AG20443 (cell line): ENCODE results near the gene ASTN2.
"Not testable (repeated sequence)": the region's sequence is repeated elsewhere in the genome, so short reads cannot be mapped to it uniquely, and the experiment has no call there.

Source experiments
- DNase-seq: peaks from one replicate; pipeline ENCODE4 v3.0.0; 2012; ENCODE audit warnings: low spot score, mixed read lengths

Gene ASTN2

DNA sequence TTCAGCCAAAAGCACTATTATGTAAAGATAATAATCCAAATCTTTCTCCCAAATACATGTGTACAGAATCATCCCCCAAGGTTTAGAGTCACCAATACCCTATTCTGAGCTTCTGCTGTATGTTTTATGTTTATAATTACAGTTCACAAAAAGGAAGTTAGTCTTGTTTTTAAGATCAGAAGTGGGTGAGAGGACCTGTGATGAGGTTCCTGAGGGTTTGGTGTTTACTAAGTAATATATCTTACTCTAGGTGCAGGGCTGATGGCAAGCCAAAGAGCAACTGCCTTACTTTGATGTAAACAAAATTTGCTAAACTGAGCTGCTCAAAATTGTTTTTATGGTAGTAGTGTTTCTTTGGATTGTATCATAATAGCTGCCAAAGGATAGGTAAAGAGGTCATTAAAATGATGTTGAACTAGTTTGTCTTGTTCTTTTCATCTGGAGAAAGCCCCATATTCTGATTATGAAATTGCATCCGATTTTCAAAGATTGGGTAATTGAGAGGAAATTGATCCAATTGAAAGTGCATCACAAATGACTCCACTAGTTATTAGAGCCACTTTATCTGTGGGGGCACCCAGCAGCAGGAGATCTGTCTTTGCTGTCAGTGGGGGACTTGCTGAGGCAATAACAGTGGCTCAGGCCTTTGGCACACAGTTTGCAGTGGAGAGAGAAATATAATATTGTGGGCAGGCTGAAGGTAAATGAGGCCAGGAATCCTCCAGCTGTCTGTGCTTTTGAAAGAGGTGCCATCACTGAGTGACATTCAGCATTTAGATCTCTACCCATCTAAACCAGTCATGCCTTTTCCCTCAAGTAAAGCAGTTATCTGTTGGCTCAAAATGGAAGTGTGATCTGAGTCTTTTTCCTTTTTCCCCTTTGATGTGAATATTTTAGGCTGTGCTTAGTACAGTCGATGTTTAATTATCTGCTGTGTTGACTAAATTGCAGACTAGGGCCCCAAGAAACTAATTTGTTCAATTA, 713.7 kb downstream of the ASTN2 start:
- no peak for DNase-seq

DNA sequence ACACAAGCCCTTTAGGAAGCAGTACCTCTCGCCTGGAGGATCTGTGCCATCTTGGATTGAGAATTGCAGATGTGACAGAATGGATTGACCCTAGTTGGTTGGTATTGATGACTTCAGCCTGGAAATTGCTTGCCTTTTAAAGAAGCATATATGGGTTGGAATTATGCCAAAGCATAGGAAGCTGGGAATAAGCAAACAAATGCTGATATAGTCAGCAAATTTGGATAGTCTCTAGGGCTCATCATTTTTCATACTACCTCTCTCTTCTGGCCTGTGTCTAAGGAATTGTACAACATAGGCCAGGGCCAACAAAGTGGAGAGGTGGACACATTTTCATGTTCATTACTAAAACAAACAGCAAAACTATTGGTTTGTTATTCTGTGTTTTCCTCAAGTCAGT, 714.6 kb downstream of the ASTN2 start:
- no peak for DNase-seq

DNA sequence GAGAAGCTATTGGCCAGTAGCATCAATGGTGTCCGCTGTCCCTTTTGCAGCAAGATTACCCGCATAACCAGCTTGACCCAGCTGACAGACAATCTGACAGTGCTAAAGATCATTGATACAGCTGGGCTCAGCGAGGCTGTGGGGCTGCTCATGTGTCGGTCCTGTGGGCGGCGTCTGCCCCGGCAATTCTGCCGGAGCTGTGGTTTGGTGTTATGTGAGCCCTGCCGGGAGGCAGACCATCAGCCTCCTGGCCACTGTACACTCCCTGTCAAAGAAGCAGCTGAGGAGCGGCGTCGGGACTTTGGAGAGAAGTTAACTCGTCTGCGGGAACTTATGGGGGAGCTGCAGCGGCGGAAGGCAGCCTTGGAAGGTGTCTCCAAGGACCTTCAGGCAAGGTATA, 717.0 kb downstream of the ASTN2 start:
- DNase-seq, result no peak

DNA sequence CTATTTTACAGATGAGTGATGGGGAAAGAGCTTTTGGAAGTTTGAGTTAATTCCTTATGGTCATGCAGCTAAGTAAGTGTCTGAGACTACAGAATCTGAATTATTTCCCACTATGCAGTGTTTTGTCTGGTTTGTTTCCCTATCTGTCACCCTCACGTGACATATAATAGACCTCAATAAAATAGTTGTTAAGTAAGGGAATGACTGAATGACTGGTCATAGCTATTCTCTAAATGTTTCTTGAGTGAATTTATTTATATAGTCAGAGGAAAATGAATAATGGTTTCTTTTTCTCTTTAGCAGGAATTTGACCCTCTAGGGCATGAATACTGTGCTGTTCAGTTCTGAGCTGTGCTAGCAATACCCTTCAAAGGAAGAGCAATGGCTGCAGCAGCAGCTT, 717.5 kb downstream of the ASTN2 start:
- peak; percentile 46 for DNase-seq

DNA sequence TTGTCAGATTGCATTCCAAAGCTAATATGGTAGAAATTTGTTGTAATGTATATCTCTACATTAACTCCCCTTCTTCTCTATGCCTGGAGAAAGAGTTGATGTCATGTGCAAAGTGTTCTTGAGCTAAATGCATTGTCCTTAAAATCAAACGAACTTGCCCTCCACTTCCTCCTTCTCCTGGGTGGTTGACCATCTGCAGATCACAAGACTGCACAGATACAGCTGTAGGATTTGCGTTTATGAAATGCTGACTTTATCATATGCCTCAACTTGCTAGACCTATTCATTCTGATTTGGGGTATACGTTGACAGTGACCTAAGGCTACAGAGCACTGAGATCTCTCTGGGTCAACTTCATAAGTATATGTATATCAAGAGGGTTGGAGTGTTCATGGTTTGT, 719.4 kb downstream of the ASTN2 start:
- DNase-seq, result no peak

DNA sequence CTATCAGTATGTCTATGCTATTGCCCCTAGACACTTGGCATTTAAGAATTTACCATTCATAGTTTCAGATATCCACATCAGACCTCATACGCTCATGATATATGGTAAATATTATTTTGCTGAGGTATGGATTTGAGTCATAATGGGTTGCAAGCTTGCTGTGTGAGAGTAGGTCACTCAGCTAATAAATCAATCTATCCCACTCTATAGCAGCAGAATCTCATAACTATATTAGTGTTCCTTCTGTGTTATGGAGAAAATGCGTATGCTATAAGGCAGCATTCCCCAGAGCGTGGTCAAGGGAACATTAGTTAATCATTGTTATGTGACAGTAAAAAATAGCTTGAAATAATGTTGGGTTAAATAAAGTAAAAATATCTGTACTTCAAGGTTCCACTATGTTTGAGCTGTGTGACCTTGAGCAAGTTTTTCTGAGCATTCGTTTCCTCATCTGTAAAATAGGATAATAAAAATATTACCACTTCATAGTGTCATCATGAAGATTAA, 720.0 kb downstream of the ASTN2 start:
- no peak for DNase-seq

DNA sequence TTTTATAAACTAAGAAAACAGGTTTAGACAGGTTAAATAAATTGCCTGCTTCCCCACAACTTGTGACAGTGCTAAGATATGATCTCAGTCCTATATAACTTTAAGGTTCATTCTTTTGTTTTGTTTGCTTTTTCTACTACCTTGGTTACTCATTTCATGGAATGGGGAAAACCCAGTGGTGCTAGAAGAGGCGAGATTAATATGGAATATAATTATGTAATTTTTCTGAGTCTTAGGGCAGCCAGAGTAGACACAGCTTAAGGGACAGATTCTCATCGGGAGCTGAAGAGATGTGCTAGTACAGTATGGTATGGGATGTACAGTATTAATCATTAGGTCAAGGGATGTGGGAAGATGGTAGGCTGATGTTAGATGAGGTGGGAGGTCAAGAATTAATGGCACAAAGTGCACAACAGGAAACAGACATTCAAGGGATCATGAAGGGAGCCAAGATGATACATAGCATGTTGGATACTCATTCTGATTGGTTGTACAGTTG, 721.6 kb downstream of the ASTN2 start:
- DNase-seq, result no peak

DNA sequence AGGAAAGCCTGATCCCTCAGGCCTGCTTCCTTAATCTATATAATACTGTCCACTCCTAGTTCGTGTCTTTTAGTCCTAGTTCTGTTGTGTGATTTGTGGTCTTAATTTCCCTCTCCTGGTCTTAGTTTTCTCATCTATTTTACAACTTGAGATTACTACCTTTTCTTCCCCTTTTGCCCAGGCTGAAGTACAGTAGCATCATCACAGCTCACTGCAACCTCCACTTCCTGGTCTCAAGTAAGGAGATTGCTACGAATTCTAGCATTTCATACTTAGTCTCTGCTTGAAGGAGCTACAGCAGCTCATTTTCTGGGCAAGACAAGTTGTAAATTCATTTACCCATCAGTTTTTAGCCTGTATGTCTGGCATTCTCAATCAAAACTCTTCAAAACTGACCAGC, 722.2 kb downstream of the ASTN2 start:
- DNase-seq, result no peak

DNA sequence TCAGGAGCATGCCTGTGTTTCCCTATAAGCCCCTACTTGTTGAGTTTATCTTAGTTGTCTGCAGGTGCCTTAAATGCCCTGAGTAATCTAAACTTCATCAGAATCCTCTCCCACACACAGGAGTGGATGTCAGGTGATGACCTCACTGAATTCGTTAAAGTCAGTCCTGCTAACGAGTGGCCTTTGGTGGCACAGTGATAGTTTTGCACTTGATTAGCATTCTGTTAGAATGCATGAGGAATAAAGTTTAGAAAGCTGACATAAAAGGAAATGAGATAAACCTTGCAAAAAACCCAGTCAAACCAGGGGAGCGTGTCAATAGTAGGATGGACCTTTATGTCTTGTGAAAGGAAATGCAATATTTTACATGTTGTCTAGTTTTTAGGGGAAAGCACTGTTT, 723.2 kb downstream of the ASTN2 start:
- DNase-seq, result no peak

DNA sequence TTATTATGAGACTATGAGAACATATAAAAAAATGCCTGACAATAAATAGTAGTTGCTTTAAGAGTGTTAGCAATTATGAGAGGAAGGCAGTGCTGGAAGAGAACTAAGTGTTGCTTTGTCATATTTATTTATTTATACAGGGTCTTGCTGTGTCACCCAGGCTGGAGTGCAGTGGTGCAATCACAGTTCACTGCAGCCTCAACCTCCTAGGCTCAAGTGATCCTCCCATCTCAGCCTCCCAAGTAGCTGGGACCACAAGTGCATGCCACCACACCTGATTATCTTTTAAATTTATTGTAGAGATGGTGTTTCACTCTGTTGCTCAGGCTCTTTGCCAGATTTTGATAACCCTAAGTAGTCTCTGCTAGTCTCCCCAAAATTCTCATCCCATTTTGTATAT, 724.1 kb downstream of the ASTN2 start:
- DNase-seq, result not testable (repeated sequence)

DNA sequence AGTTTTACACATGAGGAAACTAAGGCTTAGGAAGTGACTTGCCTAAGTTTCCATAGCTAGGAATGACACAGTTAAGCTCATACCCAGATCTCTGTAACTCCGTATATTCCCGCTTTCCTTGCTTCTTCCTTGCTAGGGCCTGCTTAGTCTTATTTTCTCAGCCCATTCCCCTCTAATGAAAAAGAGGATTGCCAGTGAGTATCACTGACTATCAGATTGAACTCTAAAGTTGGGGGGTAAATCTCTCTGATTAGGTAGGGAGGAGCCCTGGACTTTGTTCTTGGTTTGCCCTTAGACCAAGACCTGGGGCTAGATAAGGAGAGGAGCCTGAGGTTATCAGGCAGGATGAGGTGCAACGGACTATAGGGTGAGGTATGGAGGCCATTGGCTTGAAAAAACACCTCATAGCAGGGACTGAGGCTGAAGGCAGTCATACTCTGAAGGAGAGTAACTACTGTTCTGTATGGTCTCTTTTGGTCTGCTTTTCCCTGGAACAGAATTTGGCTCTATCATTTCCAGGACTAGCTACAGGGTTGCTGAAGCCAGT, 725.3 kb downstream of the ASTN2 start:
- no peak for DNase-seq

DNA sequence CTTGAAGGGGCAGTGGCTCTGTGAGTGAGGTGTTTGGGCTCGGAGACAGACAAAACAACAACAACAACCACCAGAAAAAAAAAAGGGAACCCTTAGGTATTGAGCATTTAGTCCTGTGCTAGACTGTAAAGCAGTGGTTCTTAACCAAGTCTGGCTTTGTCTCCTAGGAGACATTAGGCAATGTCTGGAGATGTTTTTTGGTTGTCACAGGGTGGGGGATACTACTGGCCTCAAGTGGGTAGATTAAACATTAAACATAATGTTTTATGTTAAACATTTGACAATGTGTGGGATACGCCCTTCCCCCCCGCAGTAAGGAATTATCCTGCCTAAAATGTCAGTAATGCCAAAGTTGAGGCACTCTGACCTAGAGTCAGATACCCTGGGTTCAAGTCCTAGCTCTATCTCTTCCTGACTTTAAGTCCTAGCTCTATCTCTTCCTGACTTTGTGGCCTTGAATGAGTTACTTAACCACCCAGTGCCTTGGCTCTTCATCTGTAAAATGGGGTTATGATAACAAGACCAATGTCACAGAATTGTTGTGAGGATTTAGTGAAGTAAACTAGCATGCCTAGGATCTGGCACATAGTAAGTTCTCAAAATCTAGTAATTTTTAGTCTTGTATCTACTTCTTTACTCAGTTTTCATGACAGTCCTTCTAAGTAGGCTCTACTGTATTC, 725.9 kb downstream of the ASTN2 start:
- no peak for DNase-seq

DNA sequence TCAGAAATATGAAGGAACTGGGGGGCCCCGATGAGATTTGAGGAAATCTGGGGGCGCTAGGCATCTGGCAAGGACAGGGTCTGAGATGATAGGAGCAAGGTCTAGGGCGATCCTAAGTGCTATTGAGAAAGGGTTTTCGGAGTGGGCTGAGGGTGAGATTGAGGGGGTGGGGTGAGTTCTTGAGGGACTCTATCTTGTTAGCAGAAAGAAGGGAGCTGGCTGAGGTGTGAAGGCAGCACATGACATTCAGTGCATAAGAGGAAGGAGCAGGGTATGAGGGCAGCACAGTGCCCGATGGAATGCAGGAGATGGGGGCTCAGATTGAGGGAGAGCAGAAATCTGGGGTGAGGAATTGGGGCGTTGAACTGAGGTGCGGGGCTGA, 727.1 kb downstream of the ASTN2 start:
- DNase-seq, result peak; percentile 25

DNA sequence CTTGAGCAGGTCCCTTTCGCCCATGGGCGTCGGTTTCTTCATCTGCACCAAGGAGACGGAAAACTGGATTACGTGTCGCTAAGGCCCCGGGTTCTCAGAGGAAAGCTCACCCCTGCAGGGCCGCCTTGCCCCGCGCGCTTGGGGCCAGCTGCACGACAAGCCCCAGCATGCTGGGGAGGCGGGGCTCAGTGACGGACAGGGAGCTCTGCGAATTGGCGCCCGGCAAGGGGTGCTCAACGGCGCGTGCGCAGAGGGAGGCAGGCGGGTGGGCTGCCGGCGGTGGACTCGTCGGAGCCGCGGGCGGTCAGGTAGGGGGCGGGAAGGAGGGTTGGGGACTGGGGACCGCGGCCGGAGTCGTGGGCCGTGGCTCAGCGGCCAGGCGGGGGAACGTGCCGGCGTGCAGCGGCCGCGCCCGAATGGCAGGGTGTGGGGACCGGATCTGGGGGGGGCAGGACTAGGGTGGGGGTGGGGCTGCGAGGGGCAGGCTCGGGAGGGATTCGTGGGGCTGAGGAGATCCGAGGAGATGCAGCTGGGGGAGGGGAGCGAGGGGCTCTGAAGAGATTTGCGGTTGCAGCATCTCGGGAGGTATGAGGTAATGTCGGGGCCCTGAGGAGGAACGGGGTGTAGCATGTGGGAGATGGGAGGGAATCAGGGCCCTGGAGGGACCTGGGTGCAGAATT, 727.6 kb downstream of the ASTN2 start, which contains the start of gene TRIM32:
Gene TRIM32 (plus strand): TSS at position 232 of the 680 bp plus-strand sequence. CDS start 10,438 bp downstream, outside the sequence.
- DNase-seq, result peak; percentile 99

DNA sequence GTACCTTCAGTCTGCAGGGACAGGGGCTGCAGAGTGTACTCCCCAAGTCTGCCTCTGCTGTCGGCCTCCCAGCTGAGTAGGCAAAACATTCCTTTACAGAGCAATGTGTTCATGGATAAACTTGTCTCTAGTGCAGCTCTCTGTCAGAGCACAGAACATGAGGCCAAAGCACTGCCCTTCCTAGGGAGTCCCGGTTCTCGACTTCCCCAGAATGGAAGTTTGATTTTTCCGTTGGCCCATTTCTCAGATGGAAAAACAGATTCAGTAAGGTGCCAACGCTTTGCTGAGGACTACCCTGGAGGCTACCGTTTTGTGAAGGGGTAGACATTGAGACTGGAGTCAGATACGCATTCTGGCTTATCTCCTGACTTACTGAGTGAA, 728.2 kb downstream of the ASTN2 start:
- DNase-seq, result peak; percentile 46

DNA sequence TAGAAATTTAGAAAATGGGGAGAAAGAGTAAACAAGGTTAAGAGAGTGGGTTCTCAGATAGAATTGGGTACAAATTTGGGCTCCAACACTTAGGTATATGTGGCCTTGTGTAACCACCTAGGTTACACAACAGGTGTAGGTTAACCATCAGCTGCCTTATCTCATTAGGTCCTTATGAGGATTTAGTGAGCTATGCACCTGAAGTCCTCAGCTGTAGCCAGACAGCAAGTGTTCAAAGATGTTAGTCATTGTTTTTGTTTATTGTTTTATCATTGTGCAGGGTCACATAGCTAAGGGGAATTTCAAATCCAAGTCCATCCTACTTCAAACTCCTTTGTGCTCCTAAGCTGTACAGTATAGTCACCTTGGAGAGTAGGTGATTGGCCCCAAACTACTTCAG, 728.7 kb downstream of the ASTN2 start:
- DNase-seq, result no peak

DNA sequence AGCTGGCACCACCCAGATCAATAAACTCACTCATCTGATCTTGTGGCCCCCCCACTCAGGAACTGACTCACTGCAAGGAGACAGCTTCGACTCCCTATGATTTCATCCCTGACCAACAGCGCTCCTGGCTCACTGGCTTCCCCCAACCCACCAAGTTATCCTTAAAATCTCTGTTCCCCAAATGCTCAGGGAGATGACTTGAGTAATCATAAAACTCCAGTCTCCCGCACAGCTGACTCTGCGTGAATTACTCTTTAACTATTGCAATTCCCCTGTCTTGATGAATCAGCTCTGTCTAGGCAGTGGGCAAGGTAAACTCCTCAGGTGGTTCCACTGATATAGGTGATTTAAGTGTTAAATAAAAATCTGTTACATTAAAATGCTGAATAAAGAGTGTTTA, 729.7 kb downstream of the ASTN2 start:
- no peak for DNase-seq

DNA sequence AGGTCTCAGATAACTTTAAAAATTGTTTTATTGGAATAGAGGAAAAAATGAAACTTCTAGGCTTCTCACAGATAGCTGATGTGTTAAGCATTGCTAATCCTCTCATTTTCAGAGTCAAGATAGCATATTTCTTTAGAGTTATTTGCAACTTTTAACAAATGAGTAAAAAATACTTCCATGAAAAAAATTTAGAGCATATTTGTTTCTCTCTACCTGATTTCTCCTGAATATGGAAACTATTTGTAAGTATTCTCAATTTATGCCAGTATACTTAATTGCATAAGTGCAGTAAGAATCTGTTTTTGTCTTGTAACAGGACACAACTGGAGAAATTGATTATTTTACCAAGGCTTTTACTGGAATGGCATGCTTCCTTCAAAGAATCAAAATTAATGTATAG, 731.3 kb downstream of the ASTN2 start:
- no peak for DNase-seq

DNA sequence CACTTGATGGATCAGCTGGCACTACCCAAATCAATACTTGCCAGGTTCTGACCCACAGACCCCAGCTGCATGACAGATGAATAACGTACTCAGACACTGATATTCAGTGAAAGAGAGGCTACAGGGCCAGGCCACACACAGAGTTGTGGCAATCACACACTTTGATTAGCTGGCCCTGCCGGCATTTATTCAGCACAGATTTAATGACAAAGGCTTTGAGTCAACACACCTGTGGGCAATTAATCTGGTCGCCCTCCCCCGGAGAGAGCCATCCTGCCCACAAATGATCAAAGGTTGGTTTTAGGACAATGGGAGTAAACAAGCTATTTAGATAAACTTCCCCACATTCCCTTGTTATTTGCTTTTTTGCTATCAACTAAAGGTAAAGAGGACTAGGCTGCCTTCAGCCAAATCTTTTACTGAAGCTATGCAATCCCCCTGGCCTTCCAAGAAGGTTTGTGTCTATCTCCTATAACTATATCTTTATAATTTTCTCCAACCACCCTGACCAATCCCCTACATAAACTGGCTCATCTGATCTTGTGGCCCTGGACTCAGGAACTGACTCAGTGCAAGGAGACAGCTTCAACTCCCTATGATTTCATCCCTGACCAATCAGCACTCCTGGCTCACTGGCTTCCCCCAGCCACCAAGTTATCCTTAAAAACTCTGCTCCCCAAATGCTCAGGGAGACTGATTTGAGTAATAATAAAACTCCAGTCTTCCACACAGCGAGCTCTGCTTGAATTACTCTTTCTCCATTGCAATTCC, 740.5 kb downstream of the ASTN2 start:
- no peak for DNase-seq

DNA sequence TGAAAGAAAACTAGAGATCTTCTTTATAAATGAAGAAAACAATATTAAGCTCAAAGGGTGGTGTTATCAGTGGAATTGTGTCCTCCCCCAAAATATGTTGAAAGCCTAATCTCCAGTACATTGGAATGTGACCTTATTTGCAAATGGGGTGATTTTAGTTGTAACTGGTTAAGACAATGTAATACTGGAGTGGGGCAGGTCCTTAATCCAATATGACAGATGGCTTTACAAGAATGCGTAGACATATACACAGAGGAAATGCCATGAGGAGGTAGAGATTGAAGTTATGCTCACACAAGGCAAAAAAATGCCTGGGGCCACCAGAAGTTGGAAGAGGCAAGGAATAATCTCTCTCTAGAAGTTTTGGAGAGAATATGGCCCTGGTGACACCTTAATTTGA, 741.5 kb downstream of the ASTN2 start:
- no peak for DNase-seq

DNA sequence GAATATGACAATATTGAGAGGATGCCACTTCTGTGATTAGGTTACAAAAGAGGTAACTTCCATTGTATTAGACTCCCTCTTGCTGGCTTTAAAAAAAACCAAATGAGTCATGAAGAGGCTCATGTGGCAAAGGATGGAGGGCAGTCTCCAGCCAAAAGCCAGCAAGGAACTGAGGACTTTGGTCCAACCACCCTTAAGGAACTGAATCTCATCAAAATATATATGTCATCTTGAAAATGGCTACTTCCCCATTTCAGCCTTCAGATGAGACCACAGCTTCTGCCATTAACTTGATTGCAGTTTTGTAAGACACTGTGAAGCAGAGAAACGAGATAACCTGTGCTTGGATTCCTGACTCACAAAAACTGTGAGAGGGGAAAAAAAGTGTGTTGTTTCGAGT, 743.3 kb downstream of the ASTN2 start:
- no peak for DNase-seq
